Measurements from ENCODE around the gene BHLHA15.

The BHLHA15 gene

DNA sequence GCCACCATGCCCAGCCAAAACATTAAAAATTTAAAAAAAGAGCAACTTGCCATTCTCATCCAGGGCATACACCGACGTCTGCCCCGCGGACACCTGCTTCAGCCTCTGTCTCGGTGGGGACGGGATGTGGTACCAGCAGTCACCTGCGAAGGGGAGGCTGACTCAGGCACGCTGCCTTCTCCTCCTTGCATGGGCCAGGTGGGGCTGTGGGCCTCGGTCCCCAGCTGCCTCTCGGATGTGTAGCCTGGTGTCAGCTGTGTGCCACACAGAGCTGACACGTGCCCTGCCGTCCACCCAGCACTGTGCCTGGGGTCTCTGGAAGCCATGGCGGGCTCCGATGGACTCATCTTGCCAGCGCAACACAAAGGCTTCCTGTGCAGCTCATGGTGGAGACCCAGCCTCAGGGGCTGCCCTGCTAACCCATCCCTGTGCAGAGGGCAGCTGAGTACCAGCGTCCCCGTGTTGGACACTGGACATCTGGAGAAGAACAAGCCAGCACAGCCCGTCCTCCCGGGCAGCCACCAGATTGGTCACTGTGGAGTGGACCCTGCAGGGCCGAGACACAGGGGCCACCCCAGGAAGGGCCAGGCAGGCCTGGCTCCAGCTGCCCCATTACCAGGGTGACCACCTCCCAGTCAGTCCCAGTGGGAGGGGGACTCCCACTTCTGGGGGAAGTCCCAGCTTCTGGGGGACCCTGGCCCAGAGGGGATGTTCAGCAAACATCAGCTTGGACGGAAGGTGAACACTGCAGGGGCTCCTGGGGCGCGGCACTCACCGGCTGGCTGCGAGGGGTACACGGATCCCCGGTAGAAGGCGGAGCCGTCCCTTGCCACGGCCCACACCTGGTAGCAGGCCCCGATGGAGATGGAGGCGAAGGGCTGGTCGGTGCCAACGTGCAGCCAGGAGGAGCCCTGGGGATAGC is 10.6 kb downstream of the BHLHA15 start:
- Histone ChIP-seq H3K4me1 (ENCODE audit: insufficient read depth, low read length) (no peaks in the 10 kb centered on the region), H3K27ac (ENCODE audit: low read length) (no peak overlapping the region), H3K27me3 (ENCODE audit: insufficient read depth, low read length, poor library complexity) (no peaks in the 10 kb centered on the region), H3K9ac (ENCODE audit: low read depth, low read length) (no peak overlapping the region), H3K4me2 (ENCODE audit: insufficient read depth, low read length) (no peak overlapping the region), H4K20me1 (ENCODE audit: insufficient read depth, low read length) (peaks cover 5% of the 10 kb centered on the region; the same call in 1 of the 2 replicates), H3K9me3 (ENCODE audit: insufficient read depth, low read length, severe bottlenecking) (no peaks in the 10 kb centered on the region), H2AFZ (ENCODE audit: low read depth, low read length) (no peak overlapping the region), H3K36me3 (ENCODE audit: insufficient read depth, low read length) (peaks cover 22% of the 10 kb centered on the region), H3K79me2 (ENCODE audit: insufficient read depth, low read length) (no peaks in the 10 kb centered on the region), H3K4me3 (ENCODE audit: low read depth in 1 of 2, low read length in 2 of 2) (no peak overlapping the region)
- DNase-seq (no peak), ATAC-seq (ENCODE audit: insufficient read depth, low read depth) (no peak)
- TF ChIP-seq, protein P1, sequence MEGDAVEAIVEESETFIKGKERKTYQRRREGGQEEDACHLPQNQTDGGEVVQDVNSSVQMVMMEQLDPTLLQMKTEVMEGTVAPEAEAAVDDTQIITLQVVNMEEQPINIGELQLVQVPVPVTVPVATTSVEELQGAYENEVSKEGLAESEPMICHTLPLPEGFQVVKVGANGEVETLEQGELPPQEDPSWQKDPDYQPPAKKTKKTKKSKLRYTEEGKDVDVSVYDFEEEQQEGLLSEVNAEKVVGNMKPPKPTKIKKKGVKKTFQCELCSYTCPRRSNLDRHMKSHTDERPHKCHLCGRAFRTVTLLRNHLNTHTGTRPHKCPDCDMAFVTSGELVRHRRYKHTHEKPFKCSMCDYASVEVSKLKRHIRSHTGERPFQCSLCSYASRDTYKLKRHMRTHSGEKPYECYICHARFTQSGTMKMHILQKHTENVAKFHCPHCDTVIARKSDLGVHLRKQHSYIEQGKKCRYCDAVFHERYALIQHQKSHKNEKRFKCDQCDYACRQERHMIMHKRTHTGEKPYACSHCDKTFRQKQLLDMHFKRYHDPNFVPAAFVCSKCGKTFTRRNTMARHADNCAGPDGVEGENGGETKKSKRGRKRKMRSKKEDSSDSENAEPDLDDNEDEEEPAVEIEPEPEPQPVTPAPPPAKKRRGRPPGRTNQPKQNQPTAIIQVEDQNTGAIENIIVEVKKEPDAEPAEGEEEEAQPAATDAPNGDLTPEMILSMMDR (IDR thresholded peaks at IDR 0.05; ENCODE audit: borderline replicate concordance, extremely low read depth, low read length, poor library complexity, severe bottlenecking) = no peak
- no peak for TF ChIP-seq EZH2 (IDR thresholded peaks at IDR 0.05; ENCODE audit: borderline replicate concordance, low read depth, low read length, severe bottlenecking)

DNA sequence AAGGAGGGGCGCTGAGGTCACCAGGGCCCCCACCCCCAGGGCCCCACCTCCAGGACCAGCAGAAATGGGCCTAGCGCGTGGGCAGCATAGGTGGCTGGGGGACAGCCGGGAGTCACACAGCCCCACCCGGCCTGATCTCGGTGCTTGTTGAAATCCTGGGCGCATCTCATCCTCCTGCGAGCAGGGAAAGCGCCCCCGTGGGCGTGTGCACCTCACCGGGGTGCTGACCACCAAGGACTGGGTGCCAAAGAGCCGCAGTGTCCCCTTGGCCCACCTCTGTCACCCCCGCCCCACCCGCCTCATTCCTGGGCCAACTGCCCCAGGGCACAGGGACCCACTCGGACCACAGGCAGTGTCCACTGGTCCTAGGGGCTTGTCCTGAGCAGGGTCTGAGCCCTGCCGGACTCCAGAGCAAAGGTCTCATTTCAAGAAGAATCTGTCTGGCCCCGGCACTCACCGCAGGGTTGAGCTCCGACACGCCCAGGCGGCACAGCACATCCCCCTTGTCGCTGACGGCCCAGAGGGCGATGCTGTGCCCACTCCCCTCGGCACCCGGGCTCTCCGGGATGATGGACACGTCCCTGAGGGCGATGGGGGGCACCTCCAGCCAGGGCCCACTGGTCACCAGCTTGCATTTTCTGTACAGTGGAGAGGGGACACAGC is 11.4 kb downstream of the BHLHA15 start:
- no peak for TF ChIP-seq EZH2 (IDR thresholded peaks at IDR 0.05; ENCODE audit: borderline replicate concordance, low read depth, low read length, severe bottlenecking)
- TF ChIP-seq, protein P1 (IDR thresholded peaks at IDR 0.05; ENCODE audit: borderline replicate concordance, extremely low read depth, low read length, poor library complexity, severe bottlenecking) = no peak
- DNase-seq = no peak
- H2AFZ ChIP-seq (ENCODE audit: low read depth, low read length) = no peak overlapping the region
- H3K4me1 ChIP-seq (ENCODE audit: insufficient read depth, low read length) = no peaks in the 10 kb centered on the region
- H4K20me1 ChIP-seq (ENCODE audit: insufficient read depth, low read length) = no peaks in the 10 kb centered on the region; the same call in 1 of the 2 replicates
- H3K27me3 ChIP-seq (ENCODE audit: insufficient read depth, low read length, poor library complexity) = no peaks in the 10 kb centered on the region
- no peak for ATAC-seq (ENCODE audit: insufficient read depth, low read depth)
- H3K36me3 ChIP-seq (ENCODE audit: insufficient read depth, low read length) = peaks cover 16% of the 10 kb centered on the region
- no peak overlapping the region for H3K27ac ChIP-seq (ENCODE audit: low read length)
- no peak overlapping the region for H3K4me2 ChIP-seq (ENCODE audit: insufficient read depth, low read length)
- H3K4me3 ChIP-seq (ENCODE audit: low read depth in 1 of 2, low read length in 2 of 2) = no peak overlapping the region
- no peaks in the 10 kb centered on the region for H3K9me3 ChIP-seq (ENCODE audit: insufficient read depth, low read length, severe bottlenecking)
- no peaks in the 10 kb centered on the region for H3K79me2 ChIP-seq (ENCODE audit: insufficient read depth, low read length)
- H3K9ac ChIP-seq (ENCODE audit: low read depth, low read length) = no peak overlapping the region

DNA sequence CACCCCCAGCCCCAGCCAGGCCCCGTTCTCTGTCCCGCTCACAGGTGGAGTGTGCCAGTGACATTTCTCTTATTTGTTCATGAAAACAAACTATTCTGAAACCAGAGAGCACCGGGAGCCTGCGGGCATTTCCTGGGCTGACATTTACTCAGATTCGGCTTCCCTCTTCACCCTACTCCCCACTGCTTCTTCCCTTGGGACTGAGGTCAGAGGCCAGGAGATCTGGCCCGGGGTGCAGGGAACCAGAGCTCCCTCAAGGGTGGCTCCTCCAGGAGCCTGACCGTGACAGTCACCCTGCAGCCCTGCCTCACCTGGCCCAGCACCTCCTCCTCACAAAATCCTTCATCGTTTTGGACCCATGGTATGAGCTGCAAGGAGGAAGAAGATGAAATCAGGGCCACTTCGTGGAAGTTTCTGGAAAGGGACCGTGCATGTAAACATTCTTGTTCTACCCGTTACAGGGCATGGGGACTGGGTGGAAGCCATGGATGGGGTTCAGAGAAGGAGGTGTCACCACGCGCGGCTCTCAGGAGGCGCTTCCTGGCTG is 12.2 kb downstream of the BHLHA15 start:
- H3K4me1 ChIP-seq (ENCODE audit: insufficient read depth, low read length) = no peaks in the 10 kb centered on the region
- no peak overlapping the region for H3K4me2 ChIP-seq (ENCODE audit: insufficient read depth, low read length)
- H4K20me1 ChIP-seq (ENCODE audit: insufficient read depth, low read length) = no peaks in the 10 kb centered on the region
- H3K9me3 ChIP-seq (ENCODE audit: insufficient read depth, low read length, severe bottlenecking) = no peaks in the 10 kb centered on the region
- ATAC-seq (ENCODE audit: insufficient read depth, low read depth) (no peak), DNase-seq (no peak)
- no peak overlapping the region for H2AFZ ChIP-seq (ENCODE audit: low read depth, low read length)
- H3K79me2 ChIP-seq (ENCODE audit: insufficient read depth, low read length) = no peaks in the 10 kb centered on the region
- no peak overlapping the region for H3K27ac ChIP-seq (ENCODE audit: low read length)
- TF ChIP-seq EZH2 (IDR thresholded peaks at IDR 0.05; ENCODE audit: borderline replicate concordance, low read depth, low read length, severe bottlenecking) = no peak
- TF ChIP-seq, protein P1 (IDR thresholded peaks at IDR 0.05; ENCODE audit: borderline replicate concordance, extremely low read depth, low read length, poor library complexity, severe bottlenecking) = no peak
- no peaks in the 10 kb centered on the region for H3K27me3 ChIP-seq (ENCODE audit: insufficient read depth, low read length, poor library complexity)
- no peak overlapping the region for H3K4me3 ChIP-seq (ENCODE audit: low read depth in 1 of 2, low read length in 2 of 2)
- peaks cover 22% of the 10 kb centered on the region for H3K36me3 ChIP-seq (ENCODE audit: insufficient read depth, low read length)
- H3K9ac ChIP-seq (ENCODE audit: low read depth, low read length) = no peak overlapping the region
